BLaER1 (cell line): ENCODE data around the gene DMRT3.

Source experiments
- H3K27ac ChIP-seq: shearing (Covaris generic); formaldehyde crosslinking; 2 replicates; pipeline ENCODE4 v1.8.1; 2022
- H3K27me3 ChIP-seq: shearing (Covaris generic); formaldehyde crosslinking; 2 replicates; pipeline ENCODE4 v1.8.1; 2022
- H3K36me3 ChIP-seq: shearing (Covaris generic); formaldehyde crosslinking; 2 replicates; pipeline ENCODE4 v1.8.1; 2022
- H3K4me1 ChIP-seq: shearing (Covaris generic); formaldehyde crosslinking; 2 replicates; pipeline ENCODE4 v1.8.1; 2022
- H3K4me2 ChIP-seq: shearing (Covaris generic); formaldehyde crosslinking; 2 replicates; pipeline ENCODE4 v1.8.1; 2022
- H3K4me3 ChIP-seq: shearing (Covaris generic); formaldehyde crosslinking; 2 replicates; pipeline ENCODE4 v1.8.1; 2022
- H3K9ac ChIP-seq: shearing (Covaris generic); formaldehyde crosslinking; 2 replicates; pipeline ENCODE4 v1.8.1; 2022
- H3K9me3 ChIP-seq: shearing (Covaris generic); formaldehyde crosslinking; 2 replicates; pipeline ENCODE4 v1.8.1; 2022
- H4K20me1 ChIP-seq: shearing (Covaris generic); formaldehyde crosslinking; 2 replicates; pipeline ENCODE4 v1.8.1; 2022
- Cebpa-rat ChIP-seq: shearing (Covaris generic); IDR thresholded peaks from 2 replicates; pipeline ENCODE4 v1.8.1; 2022

The DMRT3 gene

DNA sequence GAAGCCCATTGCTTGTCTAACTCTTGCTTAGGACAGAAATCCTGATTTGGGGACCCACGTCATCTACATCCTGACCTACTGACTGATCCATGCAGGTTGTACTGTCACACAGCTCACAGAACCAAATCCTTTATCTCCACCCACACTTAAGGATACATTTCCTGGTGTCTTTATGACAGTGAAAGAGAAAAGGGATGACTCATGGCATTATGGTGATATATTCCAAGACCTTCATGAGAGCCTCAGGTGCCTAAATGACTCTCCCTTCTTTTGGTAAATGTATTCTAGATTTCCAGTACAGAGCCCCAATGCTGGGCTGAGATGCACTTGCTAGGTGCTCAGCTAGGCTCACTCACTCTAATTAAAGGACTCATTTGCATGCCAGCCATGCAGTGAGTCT lies 47.7 kb downstream of the DMRT3 start:
- no peak for TF ChIP-seq Cebpa-rat
- Histone ChIP-seq H4K20me1 (no peaks in the 10 kb centered on the region), H3K27me3 (no peaks in the 10 kb centered on the region), H3K4me3 (no peak overlapping the region), H3K36me3 (no peaks in the 10 kb centered on the region), H3K27ac (no peak overlapping the region), H3K9ac (no peak overlapping the region), H3K9me3 (peaks cover 15% of the 10 kb centered on the region), H3K4me1 (peaks cover 3% of the 10 kb centered on the region), H3K4me2 (no peak overlapping the region)

DNA sequence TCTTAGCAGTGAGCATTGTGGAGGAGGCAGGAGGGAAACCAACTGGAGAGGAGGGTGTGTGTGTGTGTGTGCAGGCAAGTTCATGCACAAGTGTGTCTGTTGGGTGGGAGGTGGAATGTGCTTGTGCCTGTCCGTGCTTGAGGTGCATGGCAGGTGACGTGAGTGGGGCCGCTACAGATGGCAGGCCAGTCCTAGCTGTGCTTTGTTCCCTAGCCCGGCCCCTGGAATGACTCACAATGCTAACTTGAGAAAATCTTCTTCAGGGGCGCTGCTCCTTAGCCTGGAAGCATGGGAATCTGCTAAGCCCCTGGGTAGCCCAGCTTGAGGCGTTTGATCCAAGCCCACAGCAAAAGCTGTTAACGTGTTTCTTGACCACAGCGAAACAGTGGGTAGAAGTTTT lies 48.7 kb downstream of the DMRT3 start:
- no peak overlapping the region for H3K27ac ChIP-seq
- no peaks in the 10 kb centered on the region for H3K36me3 ChIP-seq
- H3K4me1 ChIP-seq, result peaks cover 7% of the 10 kb centered on the region
- H4K20me1 ChIP-seq, result no peaks in the 10 kb centered on the region
- no peak overlapping the region for H3K4me2 ChIP-seq
- H3K9ac ChIP-seq, result no peak overlapping the region
- H3K27me3 ChIP-seq, result no peaks in the 10 kb centered on the region
- no peak for TF ChIP-seq Cebpa-rat
- H3K4me3 ChIP-seq, result no peak overlapping the region
- peaks cover 15% of the 10 kb centered on the region for H3K9me3 ChIP-seq

DNA sequence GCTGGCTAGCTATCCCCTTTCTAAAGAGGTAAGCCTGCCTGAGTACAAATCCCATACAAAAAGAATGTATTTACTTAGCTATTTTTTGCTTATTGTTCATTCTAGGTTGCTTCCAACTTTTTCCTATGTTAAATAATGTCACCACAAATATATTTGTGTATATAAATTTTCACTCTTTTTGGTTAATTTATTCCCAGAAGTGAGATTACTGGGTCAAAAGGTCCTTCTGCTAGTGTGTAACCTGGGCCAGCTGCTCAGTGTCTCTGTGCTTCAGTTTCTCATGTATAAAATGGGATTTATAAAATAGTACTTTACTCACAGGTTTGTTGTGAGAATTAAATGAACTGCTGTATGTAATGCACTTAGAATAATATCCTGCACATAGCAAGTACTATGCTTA lies 49.8 kb downstream of the DMRT3 start:
- no peak overlapping the region for H3K4me2 ChIP-seq
- H3K27ac ChIP-seq, result no peak overlapping the region
- no peaks in the 10 kb centered on the region for H3K27me3 ChIP-seq
- no peaks in the 10 kb centered on the region for H3K36me3 ChIP-seq
- peaks cover 15% of the 10 kb centered on the region for H3K9me3 ChIP-seq
- peaks cover 7% of the 10 kb centered on the region for H3K4me1 ChIP-seq
- no peak overlapping the region for H3K4me3 ChIP-seq
- no peak for TF ChIP-seq Cebpa-rat
- no peak overlapping the region for H3K9ac ChIP-seq
- no peaks in the 10 kb centered on the region for H4K20me1 ChIP-seq

DNA sequence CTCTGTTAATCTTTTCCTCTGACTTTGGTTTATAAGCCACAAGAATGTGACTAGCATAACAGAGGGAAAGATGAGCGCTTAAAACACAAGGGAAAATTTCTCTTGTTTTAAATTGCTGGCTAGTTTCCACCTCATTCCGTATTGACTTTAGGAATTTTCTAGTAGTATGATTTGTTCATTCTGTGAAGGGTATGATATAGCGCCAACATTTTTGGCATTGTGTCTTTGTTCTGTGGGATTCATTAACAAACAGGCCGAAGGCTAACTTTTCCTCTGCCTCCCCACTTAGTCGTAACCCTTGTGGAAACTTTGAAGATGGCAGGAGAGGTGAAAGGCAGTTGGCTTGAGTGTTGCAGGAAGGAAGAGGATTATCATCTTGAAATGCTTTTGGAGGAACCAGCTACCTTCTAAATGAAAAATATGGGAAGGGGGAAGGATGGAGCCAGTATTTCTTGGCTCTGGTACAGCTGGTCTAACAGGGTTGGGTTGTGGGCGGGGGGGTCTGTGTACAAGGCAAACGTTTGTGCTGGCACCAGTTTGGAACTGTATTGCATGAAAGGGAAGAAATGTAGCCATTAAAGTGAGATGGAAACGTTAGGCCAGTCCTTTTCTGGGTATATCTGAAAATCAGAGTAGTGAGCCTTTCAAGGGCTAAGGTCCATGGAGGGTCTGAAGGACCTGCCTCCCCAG lies 52.2 kb downstream of the DMRT3 start:
- Histone ChIP-seq H3K27ac (no peak overlapping the region), H3K4me2 (0 out of 2 replicates have a peak overlapping the region, but pooled peaks have one; percentile 5), H3K9ac (no peak overlapping the region), H4K20me1 (no peaks in the 10 kb centered on the region), H3K27me3 (no peaks in the 10 kb centered on the region), H3K36me3 (no peaks in the 10 kb centered on the region), H3K4me1 (peaks cover 7% of the 10 kb centered on the region), H3K4me3 (no peak overlapping the region), H3K9me3 (no peaks in the 10 kb centered on the region)
- TF ChIP-seq Cebpa-rat, result no peak

DNA sequence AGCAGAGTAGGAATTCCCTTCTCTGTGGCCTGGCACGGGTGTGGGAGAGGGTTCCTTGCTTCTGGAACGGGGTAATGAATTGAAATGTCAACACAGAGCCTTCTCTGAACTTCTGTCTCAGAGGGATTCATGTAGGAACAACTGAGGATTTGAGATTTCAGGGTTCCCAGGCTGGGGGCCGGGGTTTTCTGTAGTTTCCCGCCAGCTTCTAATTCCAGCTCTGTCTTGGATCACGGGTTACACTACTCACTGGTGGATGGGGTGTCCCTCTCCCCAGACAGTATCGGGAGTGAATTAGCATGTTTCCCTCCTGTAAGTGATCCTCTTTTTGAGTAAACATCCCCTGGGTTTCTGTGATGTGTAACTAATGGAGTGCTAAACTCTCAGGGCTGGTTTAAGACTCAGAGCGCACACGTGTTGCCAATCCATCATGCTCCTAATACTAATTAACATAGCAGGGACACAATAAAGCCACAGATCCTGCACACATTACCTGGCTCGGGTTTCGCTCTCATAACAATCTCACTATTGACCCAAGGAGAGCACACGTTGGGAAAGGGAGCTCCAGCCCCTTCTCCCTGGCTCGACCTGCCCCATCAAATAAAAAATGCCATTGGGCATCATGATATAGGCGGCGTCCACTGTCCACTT lies 55.6 kb downstream of the DMRT3 start:
- H4K20me1 ChIP-seq, result no peaks in the 10 kb centered on the region
- peaks cover 7% of the 10 kb centered on the region for H3K4me1 ChIP-seq
- no peaks in the 10 kb centered on the region for H3K9me3 ChIP-seq
- no peak overlapping the region for H3K4me3 ChIP-seq
- H3K27me3 ChIP-seq, result no peaks in the 10 kb centered on the region
- TF ChIP-seq Cebpa-rat, result no peak
- no peaks in the 10 kb centered on the region for H3K36me3 ChIP-seq
- no peak overlapping the region for H3K27ac ChIP-seq
- H3K4me2 ChIP-seq, result no peak overlapping the region
- no peak overlapping the region for H3K9ac ChIP-seq

DNA sequence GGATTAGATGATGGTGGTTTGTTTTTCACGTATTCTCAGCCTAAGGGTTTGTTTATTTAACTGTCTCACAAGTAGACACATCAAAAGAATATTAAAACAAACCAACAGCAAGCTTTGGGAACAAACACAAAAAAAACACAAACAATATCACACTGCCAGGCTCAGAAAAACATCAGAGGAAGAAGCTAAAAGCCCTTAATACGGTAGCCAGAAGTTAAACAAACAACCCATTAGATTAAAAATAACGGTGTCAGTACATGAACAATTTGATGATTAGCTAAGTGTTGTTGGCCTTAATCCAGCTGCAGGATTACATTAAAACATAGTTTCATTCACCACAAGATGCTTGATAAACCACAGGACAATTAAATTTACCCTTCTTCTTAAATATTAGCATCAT lies 57.8 kb downstream of the DMRT3 start:
- no peak for TF ChIP-seq Cebpa-rat
- Histone ChIP-seq H4K20me1 (no peaks in the 10 kb centered on the region), H3K4me3 (no peak overlapping the region), H3K9me3 (no peaks in the 10 kb centered on the region), H3K4me1 (peaks cover 3% of the 10 kb centered on the region), H3K27me3 (no peaks in the 10 kb centered on the region), H3K4me2 (no peak overlapping the region), H3K9ac (no peak overlapping the region), H3K36me3 (no peaks in the 10 kb centered on the region), H3K27ac (no peak overlapping the region)

DNA sequence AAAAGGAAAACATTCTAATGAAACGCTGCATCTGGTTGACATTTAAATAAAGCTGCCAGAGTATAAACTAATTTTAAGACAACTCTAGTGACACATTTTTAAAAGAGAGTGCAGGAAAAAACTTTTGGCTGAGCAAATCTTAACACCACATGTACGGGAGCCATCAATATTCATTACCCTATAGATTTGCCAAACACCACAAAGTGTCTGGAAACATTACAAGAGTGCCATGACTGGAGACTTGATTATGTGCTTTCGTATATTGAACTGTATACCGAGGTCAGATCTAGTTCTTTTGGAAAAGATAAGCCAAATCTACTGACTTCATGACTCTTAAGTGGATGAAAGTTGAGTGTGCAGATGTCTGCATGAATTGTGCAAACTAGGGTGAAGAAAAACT lies 63.1 kb downstream of the DMRT3 start:
- Histone ChIP-seq H3K36me3 (no peaks in the 10 kb centered on the region), H3K4me1 (no peaks in the 10 kb centered on the region), H3K9me3 (peaks cover 8% of the 10 kb centered on the region), H4K20me1 (no peaks in the 10 kb centered on the region), H3K9ac (no peak overlapping the region), H3K4me3 (no peak overlapping the region), H3K27ac (no peak overlapping the region), H3K4me2 (no peak overlapping the region), H3K27me3 (peaks cover 12% of the 10 kb centered on the region)
- TF ChIP-seq Cebpa-rat, result no peak
